Measurements from ENCODE around the gene GRID1.
"Not testable (repeated sequence)": the region's sequence is repeated elsewhere in the genome, so short reads cannot be mapped to it uniquely, and the experiment has no call there.

GRID1 gene

GRCh38 chr10:85724215-85724614 lies 642.4 kb downstream of the GRID1 start:
- no peak for DNase-seq (ENCODE audit: low read depth in 2 of 2)

GRCh38 chr10:85720931-85721590 lies 645.5 kb downstream of the GRID1 start:
- no peak for DNase-seq (ENCODE audit: low read depth in 2 of 2)

GRCh38 chr10:85719408-85719807 lies 647.2 kb downstream of the GRID1 start:
- DNase-seq (ENCODE audit: low read depth in 2 of 2), result no peak

- no peak for DNase-seq (ENCODE audit: low read depth in 2 of 2)
Measured at GRCh38 chr10:85713885-85714284, 652.7 kb downstream of the GRID1 start.

DNA sequence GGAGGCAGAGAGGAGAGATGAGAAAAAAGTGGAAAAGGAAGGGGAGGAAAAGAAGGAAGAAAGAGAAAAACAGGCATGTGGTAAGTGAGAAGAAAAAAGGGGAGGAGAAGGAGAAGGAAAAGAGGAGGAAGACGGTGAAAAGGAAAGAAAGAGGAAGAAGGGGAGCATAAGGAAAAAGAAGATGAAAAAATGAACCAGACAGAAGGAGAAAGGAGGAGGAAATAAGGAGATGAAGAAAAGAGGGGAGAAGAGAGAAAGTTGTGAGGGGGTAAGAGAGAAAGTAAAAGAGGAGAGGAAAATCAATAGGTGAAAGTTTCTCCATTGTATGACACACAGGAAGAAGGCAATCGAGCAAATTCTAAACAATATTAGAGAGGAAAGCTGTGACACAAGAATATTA lies 663.8 kb downstream of the GRID1 start:
- DNase-seq (ENCODE audit: low read depth in 2 of 2), result no peak

DNA sequence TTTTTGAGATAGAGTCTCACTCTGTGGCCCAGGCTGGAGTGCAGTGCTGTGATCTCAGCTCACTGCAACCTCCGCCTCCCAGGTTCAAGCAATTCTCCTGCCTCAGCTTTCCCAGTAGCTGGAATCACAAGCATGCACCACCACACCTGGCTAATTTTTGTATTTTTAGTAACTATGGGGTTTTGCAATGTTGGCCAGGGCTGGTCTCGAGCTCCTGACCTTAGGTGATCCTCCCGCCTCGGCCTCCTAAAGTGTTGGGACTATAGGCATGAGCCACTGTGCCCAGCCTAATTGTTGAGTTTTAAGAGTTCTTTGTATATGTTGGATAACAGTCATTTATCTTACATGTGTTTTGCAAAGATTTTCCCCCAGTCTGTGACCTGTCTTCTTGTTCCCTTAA lies 667.5 kb downstream of the GRID1 start:
- not testable (repeated sequence) for DNase-seq (ENCODE audit: low read depth in 2 of 2)

DNA sequence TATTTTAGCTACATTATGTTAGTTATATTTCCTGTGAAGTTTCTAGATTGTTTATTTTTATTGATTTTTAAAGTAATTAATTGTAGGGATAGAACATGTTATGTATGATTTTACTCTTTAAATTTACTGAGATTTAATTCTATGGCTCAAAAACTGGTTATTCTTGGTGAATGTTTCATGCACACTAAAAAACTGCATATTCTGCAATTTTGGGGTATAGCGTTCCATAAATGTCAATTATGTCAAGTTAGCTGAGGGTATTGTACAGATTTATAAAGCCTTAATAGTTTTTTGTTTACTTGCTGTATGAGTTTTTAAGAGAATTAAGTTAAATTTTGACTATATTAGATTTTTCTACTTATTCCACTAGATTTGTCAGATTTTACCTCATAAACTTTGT lies 669.7 kb downstream of the GRID1 start:
- DNase-seq (ENCODE audit: low read depth in 2 of 2), result no peak

DNA sequence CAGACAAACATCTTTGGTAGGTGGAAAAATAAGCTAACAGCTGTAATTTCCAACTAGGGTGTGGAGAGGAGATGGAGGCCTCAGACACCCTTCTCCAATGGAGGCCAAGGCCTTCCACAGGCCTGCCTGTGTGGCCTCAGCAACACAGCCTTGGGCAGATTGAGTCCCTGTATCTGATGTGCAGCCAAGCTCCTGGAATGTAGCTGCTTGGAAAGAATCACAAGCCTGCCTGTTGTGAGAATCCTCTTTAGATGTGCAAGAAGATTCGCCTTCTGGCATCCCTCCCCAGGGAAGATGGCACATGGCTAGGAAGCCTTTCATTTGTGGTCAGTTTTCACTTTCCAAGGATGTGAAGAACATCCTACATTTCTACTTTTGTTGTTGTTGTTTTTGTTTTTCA lies 684.0 kb downstream of the GRID1 start:
- no peak for DNase-seq (ENCODE audit: low read depth in 2 of 2)

GRCh38 chr10:85679710-85680109 lies 686.9 kb downstream of the GRID1 start:
- DNase-seq (ENCODE audit: low read depth in 2 of 2), result no peak

DNA sequence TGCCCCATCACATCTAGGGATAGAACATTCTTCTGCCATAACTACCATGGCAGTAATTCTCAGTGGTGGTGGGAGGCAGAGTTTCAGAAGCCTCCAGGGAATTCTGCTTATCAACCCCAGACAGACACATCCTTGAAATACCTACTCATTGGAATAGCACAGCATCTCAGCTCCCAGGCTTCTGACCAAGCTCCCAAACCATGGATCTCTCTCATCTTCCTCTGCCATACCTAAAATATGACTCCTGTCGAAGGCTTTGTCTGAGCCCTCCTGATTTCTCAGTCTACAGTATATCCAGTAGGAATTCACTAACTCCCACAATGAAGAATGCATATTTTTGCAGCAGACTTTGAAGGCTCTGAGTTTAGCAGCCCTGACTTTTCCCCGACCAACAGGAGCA lies 687.5 kb downstream of the GRID1 start:
- no peak for DNase-seq (ENCODE audit: low read depth in 2 of 2)

DNA sequence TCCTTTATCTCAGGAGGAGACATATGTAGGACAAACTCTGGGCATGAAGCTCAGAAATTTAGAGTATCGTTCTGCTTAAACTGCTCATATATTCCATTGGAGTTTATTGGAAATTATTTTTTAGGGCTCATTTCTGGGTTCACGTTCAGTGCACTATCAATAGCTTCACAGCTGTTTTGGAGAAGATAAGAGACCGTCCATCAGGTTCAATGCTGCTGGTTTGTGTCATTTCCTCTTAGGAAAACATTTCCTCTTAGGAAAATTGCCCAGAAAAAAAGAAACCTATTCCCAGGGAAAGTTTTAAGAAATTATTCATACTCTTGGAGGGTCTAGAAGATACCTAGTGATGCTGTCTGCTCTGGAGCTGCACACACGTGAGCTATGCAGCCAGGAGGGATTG lies 691.7 kb downstream of the GRID1 start:
- no peak for DNase-seq (ENCODE audit: low read depth in 2 of 2)

DNA sequence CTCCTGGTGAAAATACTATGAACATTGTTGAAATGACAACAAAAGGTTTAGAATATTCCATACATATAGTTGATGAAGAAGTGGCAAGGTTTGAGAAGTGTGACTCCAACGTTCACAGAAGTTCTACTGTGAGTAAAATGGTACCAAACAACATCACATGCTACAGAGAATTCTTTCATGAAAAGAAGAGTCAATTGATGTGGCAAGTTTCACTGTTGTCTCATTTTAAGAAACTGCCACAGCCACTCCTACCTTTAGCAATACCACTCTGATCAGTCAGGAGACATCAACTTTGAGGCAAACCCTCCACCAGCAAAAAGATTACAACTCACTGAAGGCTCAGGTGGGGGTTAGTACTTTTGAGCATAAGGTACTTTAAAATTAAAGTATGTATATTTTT lies 693.3 kb downstream of the GRID1 start:
- DNase-seq (ENCODE audit: low read depth in 2 of 2), result no peak

GRCh38 chr10:85671530-85671929 lies 695.1 kb downstream of the GRID1 start:
- no peak for DNase-seq (ENCODE audit: low read depth in 2 of 2)

DNA sequence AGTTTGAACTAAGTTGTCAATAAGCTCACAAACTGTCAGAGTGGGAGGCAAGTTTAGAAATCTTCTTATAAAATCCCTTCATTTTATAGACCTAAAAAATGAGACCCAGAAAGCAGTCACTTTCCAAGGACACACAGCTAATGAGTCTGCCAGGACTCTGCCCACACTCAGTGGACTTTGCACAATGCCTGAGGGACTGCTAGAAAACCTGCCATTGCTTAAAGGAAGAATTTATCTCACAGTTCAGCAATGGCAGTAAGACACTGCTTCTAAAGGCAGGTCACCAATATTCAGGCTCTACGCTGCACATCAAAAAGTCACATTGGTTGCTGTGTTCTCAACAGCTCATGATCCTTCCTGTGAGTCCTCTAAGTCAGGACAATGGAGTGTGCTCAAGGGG lies 698.1 kb downstream of the GRID1 start:
- no peak for DNase-seq (ENCODE audit: low read depth in 2 of 2)

GRCh38 chr10:85667638-85668233 lies 698.9 kb downstream of the GRID1 start:
- no peak for DNase-seq (ENCODE audit: low read depth in 2 of 2)

DNA sequence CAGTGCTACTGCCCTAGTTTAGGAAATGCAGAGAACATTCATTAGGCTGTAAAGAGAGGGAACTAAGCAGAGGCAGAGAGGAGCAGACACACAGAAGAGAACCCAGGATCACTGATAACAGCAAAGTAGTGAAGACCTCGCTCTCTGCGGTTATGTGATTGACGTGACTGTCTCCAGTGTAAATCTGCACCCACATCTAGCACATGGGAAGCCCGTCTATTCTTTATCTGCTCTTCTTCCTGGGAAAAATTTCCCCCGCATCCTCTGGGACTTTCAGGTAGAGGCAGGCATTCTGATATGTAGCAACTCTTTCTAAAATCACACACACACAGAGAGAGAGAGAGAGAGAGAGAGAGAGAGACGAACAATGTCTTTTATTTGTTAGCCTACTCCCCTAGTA lies 699.6 kb downstream of the GRID1 start:
- DNase-seq (ENCODE audit: low read depth in 2 of 2), result no peak

- no peak for DNase-seq (ENCODE audit: low read depth in 2 of 2)
Measured at GRCh38 chr10:85666102-85666501, 700.5 kb downstream of the GRID1 start.

- no peak for DNase-seq (ENCODE audit: low read depth in 2 of 2)
Measured at GRCh38 chr10:85665681-85666080, 700.9 kb downstream of the GRID1 start.

- DNase-seq (ENCODE audit: low read depth in 2 of 2), result no peak
Measured at GRCh38 chr10:85665078-85665477, 701.5 kb downstream of the GRID1 start.

DNA sequence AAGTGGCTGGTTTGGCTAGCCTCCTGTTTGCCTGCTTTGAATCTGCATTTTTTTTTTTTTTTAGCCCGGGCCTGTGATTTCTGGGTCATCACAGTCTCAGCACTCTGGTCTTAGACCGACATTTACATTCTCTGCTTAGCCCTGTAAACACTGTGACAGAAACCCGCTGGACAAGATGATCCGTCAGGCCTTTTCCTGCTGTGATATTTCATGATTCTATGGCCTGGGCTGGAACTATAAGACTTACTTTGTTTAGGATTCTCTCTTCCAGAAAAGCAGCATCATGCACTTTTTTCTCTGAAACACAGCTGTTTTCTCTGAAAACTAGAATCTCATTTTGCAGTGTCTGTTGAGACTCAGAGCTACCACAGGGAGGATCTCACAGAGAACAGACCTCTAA lies 705.5 kb downstream of the GRID1 start:
- DNase-seq (ENCODE audit: low read depth in 2 of 2), result no peak

- no peak for DNase-seq (ENCODE audit: low read depth in 2 of 2)
Measured at GRCh38 chr10:85659331-85659730, 707.3 kb downstream of the GRID1 start.

DNA sequence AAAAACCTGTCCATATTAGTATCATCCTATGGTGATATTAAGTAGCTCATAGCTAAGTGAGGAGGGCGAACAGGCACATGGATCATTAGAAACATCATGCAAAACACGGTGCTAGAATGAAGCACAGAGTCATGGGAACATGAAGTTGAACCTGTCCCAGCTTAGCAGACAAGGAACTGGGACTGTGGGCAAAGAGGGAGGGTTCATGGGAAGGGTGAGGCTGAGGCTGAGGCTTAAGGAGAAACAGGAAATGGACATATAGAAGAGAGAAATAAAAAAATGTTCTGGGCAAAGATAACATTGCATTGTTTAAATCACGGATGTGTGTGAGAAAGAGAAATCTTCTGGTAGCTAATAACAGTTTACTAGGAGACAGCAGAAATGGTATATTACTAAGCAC lies 708.1 kb downstream of the GRID1 start:
- no peak for DNase-seq (ENCODE audit: low read depth in 2 of 2)

DNA sequence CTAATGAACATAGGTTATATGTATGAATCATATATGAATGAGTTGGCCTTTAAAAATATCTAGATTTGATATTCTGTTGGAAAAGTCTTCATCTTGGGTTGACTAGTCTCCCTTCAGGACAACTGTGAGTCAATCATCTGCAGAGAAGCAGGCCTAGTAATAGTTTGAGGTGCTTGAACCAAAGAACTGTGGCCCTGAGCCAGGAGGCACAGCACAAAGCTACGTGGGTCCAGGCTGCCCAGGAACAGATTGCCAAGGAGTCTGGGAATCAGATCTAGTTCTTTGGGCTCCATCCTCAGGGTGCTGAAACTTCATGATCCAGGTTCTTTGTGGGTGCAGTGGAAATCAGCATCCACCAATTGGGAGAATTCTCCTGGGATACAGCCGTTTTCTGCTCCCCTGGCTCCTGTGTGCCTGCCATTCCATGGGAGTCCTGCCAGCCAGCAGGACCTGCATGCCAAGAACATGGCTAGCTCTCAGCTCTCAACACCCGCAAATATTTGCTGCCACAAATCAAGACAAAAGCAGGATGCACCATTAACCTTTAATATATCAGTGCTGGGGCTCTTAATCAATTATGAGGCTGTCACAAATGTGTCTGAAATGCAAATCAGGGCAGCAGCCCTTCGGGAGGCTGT lies 709.0 kb downstream of the GRID1 start:
- DNase-seq (ENCODE audit: low read depth in 2 of 2), result no peak

GRCh38 chr10:85655411-85655810 lies 711.2 kb downstream of the GRID1 start:
- no peak for DNase-seq (ENCODE audit: low read depth in 2 of 2)
